HG03045 (cell line): ENCODE measurements around the gene ANXA2R.
A peak's percentile ranks its signal among the peaks of the same experiment; 100 is the strongest.
"Not testable (repeated sequence)": the region's sequence is repeated elsewhere in the genome, so short reads cannot be mapped to it uniquely, and the experiment has no call there.

Source experiments
- ATAC-seq: cut with Tn5 transposase; IDR thresholded peaks from one replicate; pipeline ENCODE4 v1.9.1; 2021; ENCODE audit warnings: mild to moderate bottlenecking, moderate library complexity; ENCODE audit not compliant: unreplicated experiment

ANXA2R gene

GRCh38 chr5:43036856-43037635 is 3.1 kb downstream of the ANXA2R start:
- no peak for ATAC-seq

- no peak for ATAC-seq
Measured at GRCh38 chr5:43036409-43036808, 3.7 kb downstream of the ANXA2R start.

- ATAC-seq = no peak
Measured at GRCh38 chr5:43034591-43034968, 5.5 kb downstream of the ANXA2R start.

GRCh38 chr5:43033841-43034590 is 6.1 kb downstream of the ANXA2R start:
- no peak for ATAC-seq

GRCh38 chr5:43027054-43027785 is 12.9 kb downstream of the ANXA2R start:
- no peak for ATAC-seq

- not testable (repeated sequence) for ATAC-seq
Measured at GRCh38 chr5:43025184-43025950, 14.8 kb downstream of the ANXA2R start.

- no peak for ATAC-seq
Measured at GRCh38 chr5:43024217-43024616, 15.9 kb downstream of the ANXA2R start.

GRCh38 chr5:43021151-43021550 is 19.0 kb downstream of the ANXA2R start:
- no peak for ATAC-seq

GRCh38 chr5:43020399-43020746 is 19.7 kb downstream of the ANXA2R start:
- ATAC-seq = peak; percentile 6

- peak; percentile 72 for ATAC-seq
Measured at GRCh38 chr5:43019614-43020398, 20.3 kb downstream of the ANXA2R start.

- no peak for ATAC-seq
Measured at GRCh38 chr5:43019291-43019613, 20.9 kb downstream of the ANXA2R start.

GRCh38 chr5:43017428-43017815 is 22.7 kb downstream of the ANXA2R start:
- ATAC-seq = no peak

GRCh38 chr5:43016217-43016779 is 23.8 kb downstream of the ANXA2R start:
- no peak for ATAC-seq

- ATAC-seq = no peak
Measured at GRCh38 chr5:43014522-43014921, 25.6 kb downstream of the ANXA2R start.

GRCh38 chr5:43010935-43011315 is 29.2 kb downstream of the ANXA2R start:
- no peak for ATAC-seq

GRCh38 chr5:43008363-43009153 is 31.6 kb downstream of the ANXA2R start:
- ATAC-seq = peak; percentile 38

GRCh38 chr5:43007911-43008362 is 32.2 kb downstream of the ANXA2R start:
- peak; percentile 54 for ATAC-seq

- ATAC-seq = peak; percentile 31
Measured at GRCh38 chr5:43007246-43007910, 32.7 kb downstream of the ANXA2R start.
